Stimulated activated naive CD8-positive, alpha-beta T cell treated with anti-CD3 and anti-CD28 coated beads, Interleukin-15, Interleukin-2, amounts not matched to agents 100 ng/mL and 50 ng/mL, for 24 hours (primary cell): Measurements from ENCODE around the gene RAPGEFL1.
A peak's percentile ranks its signal among the peaks of the same experiment; 100 is the strongest.

Experiments
- H3K27ac Mint-ChIP-seq: one replicate; pipeline ENCODE4 v1.8.0; 2021; ENCODE audit warnings: mild to moderate bottlenecking, mixed read lengths
- H3K27me3 Mint-ChIP-seq: one replicate; pipeline ENCODE4 v1.8.0; 2021; ENCODE audit warnings: mixed read lengths
- H3K36me3 Mint-ChIP-seq: one replicate; pipeline ENCODE4 v1.8.0; 2021; ENCODE audit warnings: low read depth, mixed read lengths
- H3K4me1 Mint-ChIP-seq: one replicate; pipeline ENCODE4 v1.8.0; 2021; ENCODE audit warnings: low read depth, mixed read lengths
- H3K4me3 Mint-ChIP-seq: one replicate; pipeline ENCODE4 v1.8.0; 2021; ENCODE audit warnings: mild to moderate bottlenecking, mixed read lengths
- H3K9me3 Mint-ChIP-seq: one replicate; pipeline ENCODE4 v1.8.0; 2021; ENCODE audit warnings: mixed read lengths

The RAPGEFL1 gene

DNA sequence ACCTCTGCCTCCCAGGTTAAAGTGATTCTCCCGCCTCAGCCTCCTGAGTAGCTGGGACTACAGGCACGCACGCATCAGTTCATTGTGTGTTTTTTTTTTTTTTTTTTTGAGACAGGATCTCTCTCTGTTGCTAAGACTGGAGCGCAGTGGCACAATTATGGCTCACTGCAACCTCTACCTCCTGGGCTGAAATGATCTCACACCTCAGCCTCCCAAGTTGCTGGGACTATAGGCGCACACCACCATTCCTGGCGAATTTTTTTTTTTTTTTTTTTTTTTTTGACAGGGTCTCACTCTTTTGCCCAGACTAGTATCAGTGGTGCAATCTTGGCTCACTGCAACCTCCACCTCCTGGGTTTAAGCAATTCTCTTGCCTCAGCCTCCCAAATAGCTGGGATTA lies 17.8 kb upstream of the RAPGEFL1 start:
- H3K27ac Mint-ChIP-seq = no peak overlapping the region

DNA sequence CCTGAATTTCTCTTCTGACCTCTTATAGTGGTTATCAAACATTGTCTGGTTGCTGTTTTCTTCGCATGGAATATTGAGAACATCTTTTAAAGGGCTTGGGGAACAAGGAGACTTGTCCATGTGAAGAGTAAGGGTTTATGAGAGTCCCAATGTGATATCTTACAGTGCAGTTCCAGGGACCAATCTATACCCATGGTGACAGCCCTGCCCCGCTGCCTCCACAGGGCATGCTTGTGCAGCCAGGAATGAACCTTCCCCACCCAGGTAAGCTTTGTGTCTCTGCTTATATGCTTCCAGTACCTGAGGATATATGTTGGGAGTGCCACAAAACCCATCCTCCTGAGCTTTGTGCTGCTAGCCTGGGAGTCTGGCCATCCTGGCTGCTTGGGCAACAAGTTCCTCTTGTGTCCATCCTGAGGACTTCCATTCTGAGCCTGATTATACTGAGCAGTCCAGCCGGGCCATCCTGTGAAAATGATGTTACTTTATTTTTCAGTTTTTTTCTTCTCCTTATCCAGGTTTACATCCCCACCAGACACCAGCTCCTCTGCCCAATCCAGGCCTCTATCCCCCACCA lies 9.5 kb upstream of the RAPGEFL1 start:
- H3K27me3 Mint-ChIP-seq = no peaks in the 10 kb centered on the region
- no peaks in the 10 kb centered on the region for H3K9me3 Mint-ChIP-seq
- peaks cover 3% of the 10 kb centered on the region for H3K4me1 Mint-ChIP-seq
- H3K27ac Mint-ChIP-seq = no peak overlapping the region
- H3K36me3 Mint-ChIP-seq = peaks cover 66% of the 10 kb centered on the region
- H3K4me3 Mint-ChIP-seq = no peak overlapping the region

More for the DNA sequence above, 17.8 kb upstream of the RAPGEFL1 start:
- Mint-ChIP-seq H3K36me3 (peaks cover 43% of the 10 kb centered on the region), H3K4me3 (no peak overlapping the region), H3K9me3 (no peaks in the 10 kb centered on the region), H3K27me3 (no peaks in the 10 kb centered on the region), H3K4me1 (peaks cover 25% of the 10 kb centered on the region)

DNA sequence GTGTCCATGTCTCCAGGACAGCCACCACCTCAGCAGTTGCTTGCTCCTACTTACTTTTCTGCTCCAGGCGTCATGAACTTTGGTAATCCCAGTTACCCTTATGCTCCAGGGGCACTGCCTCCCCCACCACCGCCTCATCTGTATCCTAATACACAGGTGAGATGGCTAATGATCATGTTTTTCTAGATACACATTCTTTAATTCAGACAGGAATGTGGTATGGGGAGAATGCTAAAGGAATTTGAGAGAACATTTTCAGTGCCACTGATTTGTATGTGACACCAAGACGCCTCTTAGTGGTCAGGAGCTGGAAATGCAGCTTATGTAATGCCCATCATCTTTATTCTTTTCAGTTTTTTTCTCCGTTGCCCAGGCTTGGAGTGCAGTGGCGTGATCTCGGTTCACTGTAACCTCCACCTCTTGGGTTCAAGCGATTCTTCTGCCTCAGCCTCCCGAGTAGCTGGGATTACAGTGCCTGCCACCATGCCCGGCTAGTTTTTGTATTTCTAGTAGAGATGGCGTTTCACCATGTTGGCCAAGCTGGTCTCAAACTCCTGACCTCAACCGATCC lies 8.9 kb upstream of the RAPGEFL1 start:
- Mint-ChIP-seq H3K27me3 (no peaks in the 10 kb centered on the region), H3K4me1 (peaks cover 3% of the 10 kb centered on the region), H3K4me3 (no peak overlapping the region), H3K9me3 (no peaks in the 10 kb centered on the region), H3K27ac (no peak overlapping the region), H3K36me3 (peaks cover 69% of the 10 kb centered on the region)

GRCh38 chr17:40170325-40170724 lies 6.9 kb upstream of the RAPGEFL1 start:
- H3K9me3 Mint-ChIP-seq = no peaks in the 10 kb centered on the region
- H3K27me3 Mint-ChIP-seq = no peaks in the 10 kb centered on the region
- no peak overlapping the region for H3K27ac Mint-ChIP-seq
- H3K36me3 Mint-ChIP-seq = peaks cover 68% of the 10 kb centered on the region
- H3K4me1 Mint-ChIP-seq = peaks cover 3% of the 10 kb centered on the region
- no peak overlapping the region for H3K4me3 Mint-ChIP-seq

- Mint-ChIP-seq H3K27ac (no peak overlapping the region), H3K36me3 (peaks cover 60% of the 10 kb centered on the region)
Measured at GRCh38 chr17:40171750-40172149, 5.5 kb upstream of the RAPGEFL1 start.

GRCh38 chr17:40173091-40173777 lies 4.0 kb upstream of the RAPGEFL1 start:
- H3K27me3 Mint-ChIP-seq = no peaks in the 10 kb centered on the region
- no peak overlapping the region for H3K4me3 Mint-ChIP-seq
- peaks cover 9% of the 10 kb centered on the region for H3K4me1 Mint-ChIP-seq
- H3K36me3 Mint-ChIP-seq = peaks cover 54% of the 10 kb centered on the region
- H3K9me3 Mint-ChIP-seq = no peaks in the 10 kb centered on the region
- H3K27ac Mint-ChIP-seq = no peak overlapping the region

More at GRCh38 chr17:40171750-40172149, 5.5 kb upstream of the RAPGEFL1 start:
- no peaks in the 10 kb centered on the region for H3K9me3 Mint-ChIP-seq
- peaks cover 5% of the 10 kb centered on the region for H3K4me1 Mint-ChIP-seq
- no peaks in the 10 kb centered on the region for H3K27me3 Mint-ChIP-seq
- H3K4me3 Mint-ChIP-seq = no peak overlapping the region

- H3K9me3 Mint-ChIP-seq = no peaks in the 10 kb centered on the region
- peaks cover 49% of the 10 kb centered on the region for H3K36me3 Mint-ChIP-seq
- no peak overlapping the region for H3K27ac Mint-ChIP-seq
- no peaks in the 10 kb centered on the region for H3K27me3 Mint-ChIP-seq
- H3K4me1 Mint-ChIP-seq = peaks cover 8% of the 10 kb centered on the region
- H3K4me3 Mint-ChIP-seq = no peak overlapping the region
Measured at GRCh38 chr17:40173778-40174135, 3.5 kb upstream of the RAPGEFL1 start.

DNA sequence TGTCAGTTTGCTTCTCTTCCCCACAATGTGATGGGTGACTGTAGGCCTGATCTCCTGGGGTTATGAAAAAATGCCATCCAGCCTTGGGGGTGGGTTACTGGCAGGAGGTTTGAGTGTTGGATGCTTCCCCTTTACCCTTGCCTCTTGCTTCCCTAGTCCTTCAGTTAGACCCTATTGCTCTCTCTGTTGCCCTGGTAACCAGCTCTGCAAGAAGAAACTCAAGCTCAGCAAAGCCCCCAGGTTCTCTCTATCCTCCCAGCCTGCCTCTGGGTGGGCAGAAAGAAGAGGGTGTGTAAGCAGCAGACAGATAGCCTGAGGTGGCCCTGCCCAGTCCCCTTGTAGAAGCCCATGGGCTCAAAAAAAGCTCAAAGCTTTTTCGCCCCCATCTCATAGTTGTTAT lies 2.8 kb upstream of the RAPGEFL1 start:
- peaks cover 8% of the 10 kb centered on the region for H3K4me1 Mint-ChIP-seq
- no peaks in the 10 kb centered on the region for H3K27me3 Mint-ChIP-seq
- no peak overlapping the region for H3K27ac Mint-ChIP-seq
- no peak overlapping the region for H3K4me3 Mint-ChIP-seq
- H3K36me3 Mint-ChIP-seq = peaks cover 42% of the 10 kb centered on the region
- no peaks in the 10 kb centered on the region for H3K9me3 Mint-ChIP-seq

DNA sequence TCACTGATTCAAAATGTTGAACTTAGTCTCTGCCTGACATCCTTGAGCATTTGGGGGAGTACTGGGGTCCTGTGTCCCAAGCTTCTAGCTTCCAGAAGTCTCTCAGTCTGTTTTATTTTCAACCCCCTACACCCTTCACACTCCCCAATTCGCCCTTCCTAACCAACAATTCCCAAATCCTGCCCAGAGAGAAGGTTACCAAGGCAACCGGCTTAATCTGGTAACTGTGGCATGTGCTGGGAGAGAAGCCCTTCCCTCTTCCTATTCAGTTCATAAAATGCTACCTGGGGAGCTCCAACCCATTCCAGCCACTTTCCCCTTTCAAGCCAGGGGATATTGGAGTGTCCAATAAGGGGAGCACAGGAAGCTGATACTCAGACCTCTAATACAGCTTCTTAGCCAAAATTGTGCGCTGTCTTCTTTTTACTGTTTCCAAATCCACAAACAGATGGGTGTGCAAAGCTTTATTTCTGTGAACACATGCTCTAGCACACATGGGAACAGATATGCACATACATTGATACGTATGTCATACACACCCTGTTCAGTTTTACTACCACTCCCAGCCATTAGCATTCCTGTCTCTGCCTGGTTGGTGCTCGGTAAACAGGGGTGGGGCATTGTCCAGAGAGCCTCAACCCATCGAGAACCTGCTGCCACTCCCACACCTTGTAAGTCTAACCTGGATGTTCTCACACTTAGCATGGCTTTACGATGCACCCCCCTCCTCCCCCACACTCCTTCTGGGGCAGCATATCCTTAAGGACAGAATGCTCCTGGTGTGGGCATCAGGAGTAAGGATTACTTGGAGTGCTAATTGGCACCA lies 1.1 kb upstream of the RAPGEFL1 start:
- Mint-ChIP-seq H3K36me3 (peaks cover 29% of the 10 kb centered on the region), H3K4me1 (peaks cover 11% of the 10 kb centered on the region), H3K9me3 (no peaks in the 10 kb centered on the region), H3K27ac (no peak overlapping the region), H3K4me3 (no peak overlapping the region), H3K27me3 (no peaks in the 10 kb centered on the region)

DNA sequence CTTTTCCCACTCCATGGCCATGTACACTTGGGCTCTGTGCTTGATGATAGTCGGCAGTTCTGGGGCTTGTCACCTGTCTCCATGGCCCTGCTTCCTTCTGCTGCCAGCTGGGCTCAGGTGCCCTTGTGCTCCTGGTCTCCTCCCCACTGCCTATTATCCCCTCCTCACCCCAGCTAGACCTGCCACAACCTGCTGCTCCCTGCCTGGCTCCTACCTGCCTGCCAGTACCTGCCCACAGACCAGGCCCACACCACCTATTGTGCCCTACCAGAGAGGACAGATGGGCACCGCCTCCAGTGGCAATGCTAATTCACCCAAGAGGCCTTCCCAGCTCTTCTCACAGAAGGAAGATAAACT lies 538 bp upstream of the RAPGEFL1 start:
- Mint-ChIP-seq H3K4me3 (peak overlapping the region; percentile 38), H3K4me1 (peaks cover 11% of the 10 kb centered on the region), H3K36me3 (peaks cover 24% of the 10 kb centered on the region), H3K27ac (peak overlapping the region; percentile 7), H3K27me3 (no peaks in the 10 kb centered on the region), H3K9me3 (no peaks in the 10 kb centered on the region)

- Mint-ChIP-seq H3K36me3 (peaks cover 20% of the 10 kb centered on the region), H3K9me3 (no peaks in the 10 kb centered on the region), H3K27me3 (no peaks in the 10 kb centered on the region), H3K4me3 (peak overlapping the region; percentile 49), H3K4me1 (peaks cover 11% of the 10 kb centered on the region), H3K27ac (no peak overlapping the region)
Measured at GRCh38 chr17:40178021-40178601, 841 bp downstream of the RAPGEFL1 start.

GRCh38 chr17:40178660-40179059 lies 1.4 kb downstream of the RAPGEFL1 start:
- no peak overlapping the region for H3K27ac Mint-ChIP-seq
- H3K4me1 Mint-ChIP-seq = peaks cover 11% of the 10 kb centered on the region
- peak overlapping the region; percentile 49 for H3K4me3 Mint-ChIP-seq
- no peaks in the 10 kb centered on the region for H3K27me3 Mint-ChIP-seq
- peaks cover 14% of the 10 kb centered on the region for H3K36me3 Mint-ChIP-seq
- H3K9me3 Mint-ChIP-seq = no peaks in the 10 kb centered on the region

- Mint-ChIP-seq H3K27ac (no peak overlapping the region), H3K9me3 (no peaks in the 10 kb centered on the region), H3K4me1 (peaks cover 11% of the 10 kb centered on the region), H3K4me3 (no peak overlapping the region), H3K27me3 (no peaks in the 10 kb centered on the region), H3K36me3 (peaks cover 11% of the 10 kb centered on the region)
Measured at GRCh38 chr17:40179923-40180659, 2.8 kb downstream of the RAPGEFL1 start.

DNA sequence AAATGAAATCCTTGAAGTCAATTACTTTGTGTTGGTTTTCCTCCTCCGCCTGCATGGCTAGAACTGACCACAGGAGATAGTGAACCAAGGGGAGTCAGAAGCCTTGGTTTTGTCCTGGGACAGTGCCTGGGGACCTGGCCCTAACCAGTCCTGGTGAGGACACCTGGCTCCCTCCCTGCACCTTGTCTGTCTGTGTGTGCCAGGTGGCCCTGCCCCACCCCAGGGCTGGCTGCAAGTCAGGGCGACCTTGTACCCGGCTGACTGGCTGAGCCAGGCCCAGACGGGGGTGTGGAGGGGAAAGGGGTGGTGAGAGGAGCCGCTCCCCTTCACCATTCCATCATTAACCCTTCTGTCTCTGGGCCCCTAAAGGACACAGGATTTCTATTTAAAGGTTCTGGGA lies 3.4 kb downstream of the RAPGEFL1 start:
- H3K27ac Mint-ChIP-seq = no peak overlapping the region
- peaks cover 9% of the 10 kb centered on the region for H3K36me3 Mint-ChIP-seq
- H3K27me3 Mint-ChIP-seq = no peaks in the 10 kb centered on the region
- H3K4me3 Mint-ChIP-seq = no peak overlapping the region
- H3K9me3 Mint-ChIP-seq = no peaks in the 10 kb centered on the region
- peaks cover 11% of the 10 kb centered on the region for H3K4me1 Mint-ChIP-seq
